Measurements from ENCODE around the gene DMWD. TPM values are rescaled to one million over a fixed set of nuclear protein-coding genes. Genes with fewer than 3 reads are reported as not detected.

Gene DMWD
- total and polyA plus RNA-seq, 2 of the 13 experiments (the other 11 are each of a cell fraction or from before 2014, with no cell fraction given): 10.3 to 14.9 TPM

- H3K27me3 ChIP-seq (ENCODE audit: control insufficient read depth in 1 of 2, insufficient read depth in 2 of 2, low read length in 2 of 2): no peaks in the 10 kb centered on the region
- 93% methylated on average over 7 of the region's 8 CpGs for WGBS (ENCODE audit: low lambda C conversion rate)
- H3K9me3 ChIP-seq (ENCODE audit: low read length): no peaks in the 10 kb centered on the region
- BruUV-seq (replicated peaks): no TSS peak
- ChIA-PET POLR2A (interaction anchor here (0.7 to 1.5 kb wide), 4 partner anchors 38 to 77 kb away, joined by 3 to 4 read pairs (median 3); partner anchors contain the start of genes MYPOP and SYMPK), CTCF (ENCODE audit: low intra/inter-chr PET ratio, low total read pairs) (no interaction called here)
- no peak for DNase-seq (ENCODE audit: low spot score)
- H3K79me2 ChIP-seq (ENCODE audit: insufficient read depth, low read length): no peaks in the 10 kb centered on the region
- FAIRE-seq: no peak
- intact Hi-C loops (cut with micrococcal nuclease; ENCODE audit: unreplicated experiment) (no loop called here), in situ Hi-C loops (cut with HindIII; ENCODE audit: extremely low pct_ligation_motif_present, low pct_unique_long_range_greater_than_20kb) (no loop called here)
- no peak overlapping the region for H3K4me2 ChIP-seq (ENCODE audit: low read depth, low read length)
- H3K4me1 ChIP-seq (ENCODE audit: insufficient read depth, low read length): no peaks in the 10 kb centered on the region
- H3K36me3 ChIP-seq (replicated peaks in 1 of 2; ENCODE audit: control insufficient read depth in 1 of 2, insufficient read depth in 2 of 2, low read length in 2 of 2): peaks cover 34 to 86% of the 10 kb centered on the region in 2 experiments
- no peaks in the 10 kb centered on the region for H4K20me1 ChIP-seq (ENCODE audit: insufficient read depth, low read length)
- H3K27ac ChIP-seq (ENCODE audit: extremely low read length, insufficient read depth, low read length): no peak overlapping the region
- H3K4me3 ChIP-seq (replicated peaks in 1 of 3; ENCODE audit: insufficient read depth in 1 of 3, low read depth in 2 of 3, low read length in 3 of 3): no peak overlapping the region
- no peak overlapping the region for H2AFZ ChIP-seq (ENCODE audit: low read length)
- ATAC-seq: no peak
- no peak overlapping the region for H3K9ac ChIP-seq (ENCODE audit: insufficient read depth, low read depth, low read length)
- TF ChIP-seq FOXO1 (CRISPR knock-in tag; IDR thresholded peaks at IDR 0.05) (no peak), ZNF572 (CRISPR knock-in tag; IDR thresholded peaks at IDR 0.05) (no peak), ZC3H13 (CRISPR knock-in tag; IDR thresholded peaks at IDR 0.05) (no peak), MAF1 (CRISPR knock-in tag; IDR thresholded peaks at IDR 0.05; ENCODE audit: borderline replicate concordance) (no peak), ZNF414 (CRISPR knock-in tag; IDR thresholded peaks at IDR 0.05) (no peak), NFE2 (CRISPR knock-in tag; IDR thresholded peaks at IDR 0.05) (no peak), ZNF646 (CRISPR knock-in tag; IDR thresholded peaks at IDR 0.05) (no peak), SALL1 (CRISPR knock-in tag; IDR thresholded peaks at IDR 0.05) (no peak), ZNF577 (CRISPR knock-in tag; IDR thresholded peaks at IDR 0.05; ENCODE audit: borderline replicate concordance, low read depth) (no peak), ZNF343 (CRISPR knock-in tag; IDR thresholded peaks at IDR 0.05) (no peak), CBX2 (IDR thresholded peaks at IDR 0.05; ENCODE audit: low read depth, low read length) (no peak), CBX2 (CRISPR knock-in tag; IDR thresholded peaks at IDR 0.05; ENCODE audit: low read depth) (no peak), ZNF205 (CRISPR knock-in tag; IDR thresholded peaks at IDR 0.05) (no peak)
- TF ChIP-seq, protein P1, sequence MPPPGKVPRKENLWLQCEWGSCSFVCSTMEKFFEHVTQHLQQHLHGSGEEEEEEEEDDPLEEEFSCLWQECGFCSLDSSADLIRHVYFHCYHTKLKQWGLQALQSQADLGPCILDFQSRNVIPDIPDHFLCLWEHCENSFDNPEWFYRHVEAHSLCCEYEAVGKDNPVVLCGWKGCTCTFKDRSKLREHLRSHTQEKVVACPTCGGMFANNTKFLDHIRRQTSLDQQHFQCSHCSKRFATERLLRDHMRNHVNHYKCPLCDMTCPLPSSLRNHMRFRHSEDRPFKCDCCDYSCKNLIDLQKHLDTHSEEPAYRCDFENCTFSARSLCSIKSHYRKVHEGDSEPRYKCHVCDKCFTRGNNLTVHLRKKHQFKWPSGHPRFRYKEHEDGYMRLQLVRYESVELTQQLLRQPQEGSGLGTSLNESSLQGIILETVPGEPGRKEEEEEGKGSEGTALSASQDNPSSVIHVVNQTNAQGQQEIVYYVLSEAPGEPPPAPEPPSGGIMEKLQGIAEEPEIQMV (CRISPR knock-in tag; IDR thresholded peaks at IDR 0.05; ENCODE audit: low read depth): no peak
- TF ChIP-seq, protein P2, sequence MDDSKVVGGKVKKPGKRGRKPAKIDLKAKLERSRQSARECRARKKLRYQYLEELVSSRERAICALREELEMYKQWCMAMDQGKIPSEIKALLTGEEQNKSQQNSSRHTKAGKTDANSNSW (CRISPR knock-in tag; IDR thresholded peaks at IDR 0.05; ENCODE audit: borderline replicate concordance): no peak
- TF ChIP-seq, protein P3, sequence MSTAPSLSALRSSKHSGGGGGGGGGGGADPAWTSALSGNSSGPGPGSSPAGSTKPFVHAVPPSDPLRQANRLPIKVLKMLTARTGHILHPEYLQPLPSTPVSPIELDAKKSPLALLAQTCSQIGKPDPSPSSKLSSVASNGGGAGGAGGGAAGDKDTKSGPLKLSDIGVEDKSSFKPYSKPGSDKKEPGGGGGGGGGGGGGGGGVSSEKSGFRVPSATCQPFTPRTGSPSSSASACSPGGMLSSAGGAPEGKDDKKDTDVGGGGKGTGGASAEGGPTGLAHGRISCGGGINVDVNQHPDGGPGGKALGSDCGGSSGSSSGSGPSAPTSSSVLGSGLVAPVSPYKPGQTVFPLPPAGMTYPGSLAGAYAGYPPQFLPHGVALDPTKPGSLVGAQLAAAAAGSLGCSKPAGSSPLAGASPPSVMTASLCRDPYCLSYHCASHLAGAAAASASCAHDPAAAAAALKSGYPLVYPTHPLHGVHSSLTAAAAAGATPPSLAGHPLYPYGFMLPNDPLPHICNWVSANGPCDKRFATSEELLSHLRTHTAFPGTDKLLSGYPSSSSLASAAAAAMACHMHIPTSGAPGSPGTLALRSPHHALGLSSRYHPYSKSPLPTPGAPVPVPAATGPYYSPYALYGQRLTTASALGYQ (CRISPR knock-in tag; IDR thresholded peaks at IDR 0.05): no peak
Observed at GRCh38 chr19:45825263-45825605, 32.6 kb upstream of the DMWD start.
